Choroid plexus epithelial cell (primary cell): ENCODE results near the gene PIK3R6.
A peak's percentile ranks its signal among the peaks of the same experiment; 100 is the strongest.

Source experiments
- DNase-seq: peaks from one replicate; pipeline ENCODE4 v3.0.0-alpha.2; 2010; ENCODE audit warnings: low read depth
- H3K4me3 ChIP-seq: 2 replicates; pipeline ENCODE4 v1.5.1; 2011; ENCODE audit warnings: low read depth, mild to moderate bottlenecking, control low read depth, low read length, moderate library complexity
- TF ChIP-seq, protein P1 (sequence below): conservative IDR thresholded peaks from 2 replicates; pipeline ENCODE4 v1.5.1; 2011; ENCODE audit warnings: low read depth, mild to moderate bottlenecking, control low read depth, inconsistent platforms, low read length, moderate library complexity

Gene PIK3R6

DNA sequence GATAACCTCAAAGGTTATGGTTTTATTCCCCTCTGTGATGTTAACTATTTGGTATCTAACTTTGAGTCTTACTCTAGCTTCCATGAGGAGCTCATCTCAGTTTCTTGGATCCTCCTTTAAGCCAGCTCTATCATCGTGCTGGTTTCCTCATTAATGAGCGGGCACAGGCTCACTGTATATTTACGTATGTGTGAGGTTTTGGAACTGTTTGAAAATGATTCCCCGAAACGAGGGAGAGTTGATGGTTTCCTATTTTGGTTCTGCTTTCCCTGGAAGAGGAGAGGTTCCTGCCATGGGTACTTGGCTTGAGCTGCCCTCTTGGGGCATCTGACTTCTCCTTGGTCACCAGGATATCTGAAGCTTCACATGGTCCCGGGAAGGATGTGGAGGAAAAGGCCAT lies 32.7 kb upstream of the PIK3R6 start:
- TF ChIP-seq, protein P1, sequence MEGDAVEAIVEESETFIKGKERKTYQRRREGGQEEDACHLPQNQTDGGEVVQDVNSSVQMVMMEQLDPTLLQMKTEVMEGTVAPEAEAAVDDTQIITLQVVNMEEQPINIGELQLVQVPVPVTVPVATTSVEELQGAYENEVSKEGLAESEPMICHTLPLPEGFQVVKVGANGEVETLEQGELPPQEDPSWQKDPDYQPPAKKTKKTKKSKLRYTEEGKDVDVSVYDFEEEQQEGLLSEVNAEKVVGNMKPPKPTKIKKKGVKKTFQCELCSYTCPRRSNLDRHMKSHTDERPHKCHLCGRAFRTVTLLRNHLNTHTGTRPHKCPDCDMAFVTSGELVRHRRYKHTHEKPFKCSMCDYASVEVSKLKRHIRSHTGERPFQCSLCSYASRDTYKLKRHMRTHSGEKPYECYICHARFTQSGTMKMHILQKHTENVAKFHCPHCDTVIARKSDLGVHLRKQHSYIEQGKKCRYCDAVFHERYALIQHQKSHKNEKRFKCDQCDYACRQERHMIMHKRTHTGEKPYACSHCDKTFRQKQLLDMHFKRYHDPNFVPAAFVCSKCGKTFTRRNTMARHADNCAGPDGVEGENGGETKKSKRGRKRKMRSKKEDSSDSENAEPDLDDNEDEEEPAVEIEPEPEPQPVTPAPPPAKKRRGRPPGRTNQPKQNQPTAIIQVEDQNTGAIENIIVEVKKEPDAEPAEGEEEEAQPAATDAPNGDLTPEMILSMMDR: no peak
- no peak overlapping the region for H3K4me3 ChIP-seq
- no peak for DNase-seq

DNA sequence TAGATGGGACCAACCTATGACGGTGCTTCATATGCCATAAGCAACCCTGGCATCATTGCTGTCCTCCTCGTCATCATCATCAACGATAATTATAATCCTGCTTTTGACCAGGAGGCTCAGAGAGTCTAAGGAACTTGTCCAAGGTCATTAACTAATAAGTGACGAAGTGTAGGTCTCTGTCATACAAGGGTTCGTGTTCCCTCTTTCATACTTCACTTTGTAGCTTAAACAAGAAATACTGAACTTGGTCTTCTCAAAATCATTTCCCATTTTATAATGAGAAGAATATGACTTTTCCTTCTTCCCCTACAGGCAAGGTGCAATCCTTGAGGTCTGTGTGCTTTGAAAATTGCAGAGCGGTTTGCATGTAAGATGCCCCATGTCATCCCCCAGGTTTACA lies 31.2 kb upstream of the PIK3R6 start:
- no peak for DNase-seq
- TF ChIP-seq, protein P1: no peak
- H3K4me3 ChIP-seq: no peak overlapping the region

DNA sequence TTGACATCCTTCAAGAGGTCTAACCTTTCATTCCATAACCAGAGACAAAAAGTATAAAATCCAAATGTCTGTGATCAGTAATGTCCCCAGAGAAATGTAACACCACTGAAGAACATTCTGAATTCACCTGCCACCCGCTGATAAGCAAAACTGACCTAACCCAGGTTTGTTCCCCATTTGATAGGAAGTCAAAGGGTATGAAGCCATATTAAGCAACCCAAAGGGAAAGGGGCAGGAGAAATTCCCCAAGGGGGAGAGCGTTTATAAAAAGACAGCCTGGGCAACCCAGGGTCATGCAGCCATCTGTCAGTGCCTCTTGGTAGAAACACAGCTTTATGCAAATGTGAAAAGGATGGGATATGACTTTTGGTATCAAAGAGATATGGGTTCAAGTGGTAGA lies 30.7 kb upstream of the PIK3R6 start:
- TF ChIP-seq, protein P1: no peak
- H3K4me3 ChIP-seq: no peak overlapping the region
- no peak for DNase-seq

DNA sequence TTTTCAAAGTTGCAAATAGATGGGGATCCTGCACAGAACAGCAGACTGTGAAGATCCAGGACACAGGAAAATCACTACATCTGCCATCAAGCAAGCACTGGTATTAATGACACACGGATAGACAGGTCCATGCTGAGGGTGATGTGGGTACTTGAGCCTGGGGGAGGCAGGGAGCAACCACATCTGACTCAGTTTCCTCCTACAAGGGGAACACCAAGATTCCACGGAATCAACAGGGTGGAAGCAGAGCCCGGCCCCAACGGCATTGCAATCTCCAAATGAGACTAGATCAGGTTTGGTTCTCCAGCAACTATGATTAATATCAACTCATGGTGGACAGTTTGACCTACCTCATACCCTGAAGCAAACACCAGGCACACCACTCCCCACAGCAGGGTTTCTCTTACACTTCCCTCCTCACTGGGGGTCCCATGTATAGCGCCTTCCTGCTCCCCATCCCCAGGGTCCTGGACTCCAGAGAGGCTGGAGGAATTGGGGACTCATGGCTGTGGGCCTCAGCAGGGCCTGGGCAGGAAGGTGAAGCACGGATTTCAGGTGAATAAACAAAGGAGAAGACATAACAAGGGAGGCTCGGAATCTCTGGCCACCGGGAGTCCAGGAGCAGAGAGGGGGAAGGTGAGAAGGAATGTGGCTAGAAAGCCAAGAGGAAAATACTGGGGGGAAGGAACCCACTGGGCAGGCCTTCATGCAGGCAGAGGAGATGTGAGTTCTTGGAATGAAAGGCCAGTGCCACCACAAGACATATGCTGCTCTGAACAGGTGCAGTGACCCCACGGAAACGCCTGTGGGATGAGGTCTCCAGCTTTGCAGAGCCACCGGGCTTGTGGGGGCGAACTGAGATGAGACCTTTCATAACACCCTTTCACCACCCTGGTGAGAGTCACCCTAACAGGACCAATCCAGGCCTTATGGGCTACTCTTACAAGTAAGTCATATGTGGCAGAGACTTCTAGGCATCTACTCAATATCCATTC lies 29.5 kb upstream of the PIK3R6 start:
- TF ChIP-seq, protein P1: no peak
- no peak overlapping the region for H3K4me3 ChIP-seq

DNA sequence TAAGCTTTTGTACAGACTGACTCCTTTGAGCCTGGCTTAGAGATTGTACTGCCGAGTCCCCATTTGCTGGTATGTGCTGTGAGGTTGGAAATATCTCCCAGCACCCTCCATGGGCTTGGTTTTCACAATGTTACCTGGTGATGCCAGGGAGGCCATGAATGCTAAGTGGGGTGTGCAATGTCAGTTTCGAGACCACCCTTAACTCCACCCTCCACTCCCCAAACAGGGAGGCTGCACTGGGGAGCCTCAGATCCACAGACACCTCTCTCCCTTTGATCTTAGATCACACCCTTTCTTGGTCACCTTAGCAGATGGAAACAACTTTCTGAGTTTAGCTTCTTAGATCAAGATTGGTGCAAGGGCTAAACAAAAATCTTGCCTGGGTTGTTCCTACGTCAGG lies 28.6 kb upstream of the PIK3R6 start:
- no peak for DNase-seq
- TF ChIP-seq, protein P1: no peak
- H3K4me3 ChIP-seq: no peak overlapping the region

More for the DNA sequence above, 29.5 kb upstream of the PIK3R6 start:
- no peak for DNase-seq

DNA sequence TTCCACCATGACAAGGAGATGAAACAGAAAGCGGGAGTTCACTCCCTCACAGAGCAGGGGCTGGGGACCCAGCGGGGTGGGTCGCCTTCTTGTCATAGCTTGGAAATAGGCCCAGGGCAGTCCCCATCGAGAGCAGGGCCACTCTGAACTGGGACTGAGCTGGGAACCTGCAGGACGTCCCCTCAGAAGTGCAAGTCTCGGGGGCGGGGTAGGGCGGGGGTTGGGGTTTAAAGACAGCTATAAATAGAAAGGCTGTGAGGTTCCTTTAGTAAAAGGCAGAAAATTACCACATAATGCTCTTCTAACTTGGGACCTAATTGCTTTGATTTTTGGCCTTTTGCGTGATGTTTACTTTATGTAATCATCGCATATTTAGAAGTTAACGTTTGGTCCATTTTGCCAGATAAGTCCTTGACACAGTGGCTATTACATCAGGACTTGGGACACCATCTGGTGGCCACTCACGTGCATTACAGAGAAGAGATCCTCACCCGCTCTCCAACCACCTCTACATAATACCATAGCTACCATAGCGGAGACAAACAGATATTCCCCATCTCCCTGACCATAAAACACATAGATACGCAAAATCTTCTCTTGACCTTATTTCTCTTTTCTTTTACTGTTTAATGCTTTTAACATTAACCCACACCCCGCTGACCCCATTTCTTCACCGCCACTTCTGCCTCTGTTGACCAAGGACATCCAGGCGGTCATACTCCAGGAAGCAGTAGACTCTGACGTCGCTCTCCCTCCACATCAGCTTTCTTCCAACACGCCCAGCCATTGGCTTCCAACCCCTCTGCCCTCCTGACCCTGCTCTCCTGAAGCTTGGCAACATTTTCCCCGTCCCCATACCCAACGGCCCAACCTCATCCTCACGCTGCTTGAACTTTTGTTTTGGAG lies 27.5 kb upstream of the PIK3R6 start:
- TF ChIP-seq, protein P1: peak; percentile 83
- DNase-seq: peak; percentile 85
- peak overlapping the region; percentile 19 for H3K4me3 ChIP-seq
